Fibroblast of mammary gland (primary cell): ENCODE results near the gene IER5L.

Experiments
- DNase-seq: peaks from one replicate; pipeline ENCODE4 v3.0.0-alpha.2; 2010; ENCODE audit warnings: low read depth
- H3K4me3 ChIP-seq: 2 replicates; pipeline ENCODE4 v1.5.1; 2011; ENCODE audit warnings: low read depth, mild to moderate bottlenecking, low read length, moderate library complexity; ENCODE audit not compliant: control insufficient read depth
- TF ChIP-seq, protein P1 (sequence below): conservative IDR thresholded peaks from 2 replicates; pipeline ENCODE4 v1.5.1; 2011; ENCODE audit warnings: low read depth, low read length, inconsistent platforms; ENCODE audit not compliant: control insufficient read depth, insufficient read depth

Gene IER5L

DNA sequence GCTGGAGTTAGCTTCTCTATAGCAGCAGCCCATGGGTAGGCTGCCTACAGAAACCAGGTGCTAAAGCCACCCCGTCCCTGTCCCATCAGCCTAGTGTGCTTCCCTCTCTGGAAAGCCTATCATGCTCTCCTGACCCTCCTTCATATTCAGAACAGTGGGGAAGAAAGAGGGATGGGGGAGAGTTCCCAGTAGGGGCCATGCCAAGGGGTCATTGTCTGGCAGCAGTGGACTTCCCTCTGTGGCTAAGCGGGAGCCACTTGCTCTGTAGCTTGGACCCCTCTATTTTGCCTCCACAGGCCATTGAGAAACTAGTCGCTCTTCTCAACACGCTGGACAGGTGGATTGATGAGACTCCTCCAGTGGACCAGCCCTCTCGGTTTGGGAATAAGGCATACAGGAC, 49.4 kb downstream of the IER5L start:
- H3K4me3 ChIP-seq = no peak overlapping the region
- DNase-seq = no peak
- TF ChIP-seq, protein P1, sequence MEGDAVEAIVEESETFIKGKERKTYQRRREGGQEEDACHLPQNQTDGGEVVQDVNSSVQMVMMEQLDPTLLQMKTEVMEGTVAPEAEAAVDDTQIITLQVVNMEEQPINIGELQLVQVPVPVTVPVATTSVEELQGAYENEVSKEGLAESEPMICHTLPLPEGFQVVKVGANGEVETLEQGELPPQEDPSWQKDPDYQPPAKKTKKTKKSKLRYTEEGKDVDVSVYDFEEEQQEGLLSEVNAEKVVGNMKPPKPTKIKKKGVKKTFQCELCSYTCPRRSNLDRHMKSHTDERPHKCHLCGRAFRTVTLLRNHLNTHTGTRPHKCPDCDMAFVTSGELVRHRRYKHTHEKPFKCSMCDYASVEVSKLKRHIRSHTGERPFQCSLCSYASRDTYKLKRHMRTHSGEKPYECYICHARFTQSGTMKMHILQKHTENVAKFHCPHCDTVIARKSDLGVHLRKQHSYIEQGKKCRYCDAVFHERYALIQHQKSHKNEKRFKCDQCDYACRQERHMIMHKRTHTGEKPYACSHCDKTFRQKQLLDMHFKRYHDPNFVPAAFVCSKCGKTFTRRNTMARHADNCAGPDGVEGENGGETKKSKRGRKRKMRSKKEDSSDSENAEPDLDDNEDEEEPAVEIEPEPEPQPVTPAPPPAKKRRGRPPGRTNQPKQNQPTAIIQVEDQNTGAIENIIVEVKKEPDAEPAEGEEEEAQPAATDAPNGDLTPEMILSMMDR = no peak

DNA sequence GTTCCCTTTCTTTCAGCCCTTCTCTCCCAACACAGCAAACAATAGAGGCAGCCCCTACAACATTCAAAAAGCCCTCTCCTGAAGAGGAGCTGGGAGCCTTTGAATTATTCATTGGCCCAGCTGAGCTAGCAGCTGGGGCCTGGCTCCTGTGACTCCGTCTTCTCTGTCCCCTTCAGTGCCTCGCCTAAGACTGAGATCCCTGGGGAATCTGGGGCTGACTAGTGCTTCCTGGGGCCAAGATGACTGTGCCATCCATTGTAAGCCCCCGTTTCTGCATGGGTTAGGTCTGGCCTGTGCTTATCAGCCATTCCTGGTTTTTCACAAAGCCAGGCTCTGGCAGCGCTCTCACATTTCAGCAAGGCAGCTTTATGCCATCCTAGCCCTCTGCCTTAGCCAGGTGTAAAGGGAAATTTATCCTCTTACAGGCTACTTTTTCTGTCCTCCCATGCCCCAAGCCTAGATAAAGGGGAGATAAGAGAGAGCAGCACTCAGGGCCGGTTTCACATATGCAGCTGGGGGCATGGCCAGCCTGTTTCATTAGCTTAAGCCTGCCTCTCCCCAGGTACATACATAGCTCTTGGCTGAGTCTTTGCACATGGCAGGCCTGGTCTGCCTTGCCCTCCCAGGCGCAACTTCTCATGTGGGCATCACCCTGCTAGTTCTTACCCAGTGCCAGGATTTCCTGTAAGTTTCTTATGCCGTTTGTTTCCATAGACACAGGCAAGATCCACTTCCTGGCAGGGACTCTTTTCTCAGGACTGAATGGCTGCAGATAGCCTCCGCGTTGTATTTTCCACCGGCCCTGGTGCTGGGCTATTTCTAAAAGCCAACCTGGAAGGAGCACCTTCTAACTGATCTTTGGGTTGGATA, 51.1 kb downstream of the IER5L start:
- DNase-seq = no peak
- TF ChIP-seq, protein P1 = no peak
- no peak overlapping the region for H3K4me3 ChIP-seq
